NOMO-1 (cell line): ENCODE measurements around the gene ADAMTS15.
"Not testable (repeated sequence)": the region's sequence is repeated elsewhere in the genome, so short reads cannot be mapped to it uniquely, and the experiment has no call there.

Experiments used
- DNase-seq, 2 experiments: peaks; one replicate each; lab custom pipeline; 2025; ENCODE audit not compliant: unreplicated experiment in 2 of 2; lab: John Stamatoyannopoulos, UW

The ADAMTS15 gene

GRCh38 chr11:130434521-130435223 lies 13.8 kb upstream of the ADAMTS15 start:
- peak; percentile 79 to 82 for DNase-seq

DNA sequence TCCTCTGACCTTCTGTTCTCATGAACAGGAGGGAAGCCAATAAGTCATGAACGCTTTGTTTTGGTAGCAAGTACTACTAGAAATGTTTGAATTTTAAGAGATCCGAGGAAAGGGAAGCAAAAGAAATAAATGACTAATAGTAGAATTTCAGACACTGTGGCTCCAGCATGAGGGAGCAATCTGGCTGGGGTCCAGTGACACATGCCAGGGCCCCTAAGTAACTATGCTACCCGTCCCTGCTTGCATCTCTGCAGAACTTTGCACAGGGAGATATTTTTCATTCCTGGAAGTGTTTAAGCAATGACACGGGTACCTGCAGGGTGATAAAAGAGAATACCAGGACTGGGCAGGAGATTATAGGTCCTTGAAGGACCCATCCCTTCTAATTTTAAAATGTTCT lies 12.8 kb upstream of the ADAMTS15 start:
- DNase-seq = no peak

- no peak for DNase-seq
These were observed 12.3 kb upstream of the ADAMTS15 start for GRCh38 chr11:130436171-130436570.

- no peak for DNase-seq
These were observed 10.6 kb upstream of the ADAMTS15 start for GRCh38 chr11:130437848-130438247.

DNA sequence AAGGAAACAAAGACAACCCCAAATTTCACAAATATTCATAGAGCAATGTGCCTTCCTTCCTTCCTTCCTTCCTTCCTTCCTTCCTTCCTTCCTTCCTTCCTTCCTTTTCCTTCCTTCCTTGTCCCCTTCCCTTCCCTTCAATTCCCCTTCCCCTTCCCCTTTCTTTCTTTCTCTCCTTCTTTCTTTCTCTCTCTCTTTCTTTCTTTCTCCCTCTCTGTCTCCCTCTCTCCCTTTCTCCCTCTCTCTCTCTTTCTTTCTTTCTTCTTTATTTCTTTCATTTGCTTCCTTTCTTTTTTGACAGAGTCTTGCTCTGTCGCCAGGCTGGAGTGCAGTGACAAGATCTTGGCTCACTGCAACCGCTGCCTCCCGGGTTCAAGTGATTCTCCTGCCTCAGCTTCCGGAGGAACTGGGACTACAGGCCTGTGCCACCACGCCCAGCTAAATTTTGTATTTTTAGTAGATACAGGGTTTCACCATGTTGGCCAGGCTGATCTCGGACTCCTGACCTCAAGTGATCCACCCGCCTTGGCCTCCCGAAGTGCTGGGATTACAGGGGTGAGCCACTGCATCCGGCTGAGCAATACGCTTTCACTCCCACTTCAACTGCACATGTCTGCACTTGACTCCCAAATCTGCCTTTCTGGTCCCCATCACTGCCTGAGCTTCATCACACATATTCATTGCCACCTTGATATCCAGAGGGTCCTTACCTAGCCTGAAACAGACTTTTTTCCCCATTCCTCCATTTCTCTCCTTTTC lies 9.9 kb upstream of the ADAMTS15 start:
- DNase-seq = not testable (repeated sequence)

- no peak for DNase-seq
These were observed 9.3 kb upstream of the ADAMTS15 start for GRCh38 chr11:130439160-130439519.

DNA sequence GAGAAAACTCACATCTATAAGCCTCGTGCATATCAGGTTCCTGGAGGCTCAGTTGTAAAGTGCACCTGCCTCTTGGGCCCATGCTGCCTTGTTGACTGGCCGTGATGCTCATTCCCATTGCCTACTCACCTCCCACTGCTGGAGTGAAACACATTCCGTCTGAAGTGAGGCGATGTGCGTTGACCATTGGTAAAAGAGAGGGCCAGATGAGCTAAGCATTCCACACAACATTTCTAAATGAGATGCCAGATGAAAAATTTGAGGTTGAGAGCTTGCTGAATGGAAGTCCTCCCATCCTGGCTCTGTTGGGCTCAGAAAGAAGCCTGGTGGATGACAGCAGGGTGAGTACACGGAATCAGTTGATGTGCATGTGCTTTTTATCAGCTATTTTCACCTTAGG lies 8.6 kb upstream of the ADAMTS15 start:
- DNase-seq = no peak

GRCh38 chr11:130441719-130442118 lies 6.7 kb upstream of the ADAMTS15 start:
- no peak for DNase-seq

DNA sequence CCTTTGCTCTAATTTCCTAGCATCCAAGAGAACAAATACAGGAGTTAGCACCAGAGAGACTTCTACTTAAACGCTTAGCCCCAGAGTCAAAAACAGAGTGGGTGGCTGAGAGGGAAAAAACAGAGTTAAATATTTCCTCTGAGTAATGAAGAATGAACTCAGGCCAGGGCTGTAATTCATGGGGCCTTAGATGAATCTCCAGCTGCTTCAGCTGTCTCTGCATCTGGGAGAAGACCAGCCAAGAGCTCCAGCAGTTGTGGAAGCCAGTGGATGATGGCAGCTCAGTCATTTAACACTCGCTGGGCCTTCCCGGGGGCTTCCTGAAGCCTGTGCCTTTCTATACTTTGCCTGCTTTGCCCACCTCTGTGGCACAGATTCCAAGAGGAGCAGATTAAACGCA lies 5.7 kb upstream of the ADAMTS15 start:
- DNase-seq = no peak

- DNase-seq = no peak
These were observed 2.7 kb upstream of the ADAMTS15 start for GRCh38 chr11:130445788-130446187.

- no peak for DNase-seq
These were observed 418 bp upstream of the ADAMTS15 start for GRCh38 chr11:130448039-130448415.

- no peak for DNase-seq
These were observed 1.0 kb downstream of the ADAMTS15 start for GRCh38 chr11:130449310-130449990.

DNA sequence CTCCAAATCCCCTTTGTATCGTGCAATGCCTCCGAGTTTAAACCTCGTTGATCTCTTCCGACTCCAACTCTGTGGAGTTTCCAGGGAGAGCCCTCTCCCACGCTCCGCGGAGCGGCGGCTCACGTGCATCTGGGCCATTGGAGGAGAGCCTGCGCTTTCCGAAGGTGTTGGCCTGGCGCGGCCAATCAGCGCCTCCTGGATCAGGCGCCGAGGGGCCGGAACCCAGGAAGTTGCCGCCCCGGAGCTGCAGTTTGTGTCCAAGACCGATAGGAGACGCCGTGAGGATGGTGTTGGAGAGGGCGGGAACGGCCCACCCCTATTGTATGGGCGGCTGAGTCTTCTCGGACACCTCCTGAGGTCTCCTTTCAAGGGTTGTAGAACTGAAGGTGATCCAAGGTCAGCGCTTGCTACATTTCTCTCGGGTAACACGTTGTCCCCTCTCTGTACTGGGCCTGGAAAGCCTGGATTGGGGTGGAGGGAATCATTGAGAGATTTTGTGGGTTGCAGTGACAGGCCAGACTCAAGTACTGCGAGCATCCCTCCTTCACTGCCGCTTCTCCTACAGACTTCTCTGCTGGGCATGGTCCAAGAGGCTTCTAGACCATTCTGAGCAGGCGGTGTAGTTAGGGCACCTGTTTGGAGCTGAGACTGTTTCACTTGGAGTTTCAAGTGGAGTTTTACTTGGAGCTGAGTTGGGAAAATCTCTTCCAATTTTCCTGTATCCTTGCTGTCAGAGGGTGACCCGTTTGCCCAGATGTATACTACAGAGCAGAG lies 1.7 kb downstream of the ADAMTS15 start:
- DNase-seq = no peak

DNA sequence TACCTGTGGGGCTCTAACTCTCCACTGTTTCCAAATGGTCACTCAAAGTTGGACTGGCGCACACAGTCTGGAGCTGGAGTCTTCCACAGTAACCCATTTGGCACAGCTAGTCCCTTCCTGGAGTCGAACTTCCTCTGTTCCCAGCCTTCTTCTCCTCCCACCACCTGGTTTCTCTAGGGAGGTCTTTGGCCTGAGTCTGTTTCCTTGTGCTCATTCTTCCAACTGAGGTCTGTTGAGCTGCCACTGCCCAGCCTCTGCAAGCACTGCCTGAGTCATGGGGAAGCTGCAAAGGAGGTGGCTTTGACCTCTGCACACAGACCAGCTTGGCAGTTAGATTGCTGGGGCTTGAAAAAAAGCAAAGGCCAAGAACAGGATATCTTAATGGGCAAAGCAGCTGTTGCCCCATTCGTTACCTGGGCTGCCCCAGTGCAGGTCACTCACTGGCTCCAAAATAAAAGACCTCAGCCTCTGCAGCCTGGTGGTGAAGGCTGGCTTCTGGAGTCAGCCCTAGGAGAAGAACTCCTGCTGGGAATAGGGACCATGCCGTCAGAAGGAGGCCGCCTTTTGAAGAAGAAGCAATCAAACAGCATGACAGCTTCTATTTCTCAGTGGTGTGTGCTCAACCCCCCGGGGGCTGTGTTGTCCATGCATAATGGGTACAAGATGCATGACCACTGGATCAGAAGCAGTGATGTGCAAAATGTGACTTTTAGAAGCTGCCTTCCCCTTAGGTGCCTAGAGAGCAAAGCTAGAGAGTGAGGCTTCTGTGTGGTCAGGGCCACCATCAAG lies 3.0 kb downstream of the ADAMTS15 start:
- DNase-seq = no peak

- DNase-seq = no peak
These were observed 3.7 kb downstream of the ADAMTS15 start for GRCh38 chr11:130452176-130452575.

DNA sequence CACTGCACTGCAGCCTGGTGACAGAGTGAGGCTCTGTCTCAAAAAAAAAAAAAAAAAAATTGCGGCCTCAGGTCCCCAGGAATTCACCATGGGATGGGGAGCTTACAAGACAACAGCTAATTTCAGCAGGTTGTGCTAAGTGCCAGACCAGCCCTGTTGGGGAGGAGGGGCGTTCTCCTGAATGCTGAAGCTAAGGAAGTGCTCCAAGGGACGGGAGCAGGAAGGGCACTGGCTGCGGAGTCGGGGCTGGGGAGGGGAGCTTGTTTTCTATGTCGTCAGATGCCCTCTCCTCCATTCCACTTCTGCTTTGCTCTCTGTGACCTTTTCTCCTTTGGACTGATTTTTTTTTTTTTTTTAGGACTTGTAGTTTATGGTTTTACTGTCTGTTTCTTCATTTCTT lies 4.5 kb downstream of the ADAMTS15 start:
- no peak for DNase-seq

GRCh38 chr11:130454491-130455252 lies 6.2 kb downstream of the ADAMTS15 start:
- no peak for DNase-seq

DNA sequence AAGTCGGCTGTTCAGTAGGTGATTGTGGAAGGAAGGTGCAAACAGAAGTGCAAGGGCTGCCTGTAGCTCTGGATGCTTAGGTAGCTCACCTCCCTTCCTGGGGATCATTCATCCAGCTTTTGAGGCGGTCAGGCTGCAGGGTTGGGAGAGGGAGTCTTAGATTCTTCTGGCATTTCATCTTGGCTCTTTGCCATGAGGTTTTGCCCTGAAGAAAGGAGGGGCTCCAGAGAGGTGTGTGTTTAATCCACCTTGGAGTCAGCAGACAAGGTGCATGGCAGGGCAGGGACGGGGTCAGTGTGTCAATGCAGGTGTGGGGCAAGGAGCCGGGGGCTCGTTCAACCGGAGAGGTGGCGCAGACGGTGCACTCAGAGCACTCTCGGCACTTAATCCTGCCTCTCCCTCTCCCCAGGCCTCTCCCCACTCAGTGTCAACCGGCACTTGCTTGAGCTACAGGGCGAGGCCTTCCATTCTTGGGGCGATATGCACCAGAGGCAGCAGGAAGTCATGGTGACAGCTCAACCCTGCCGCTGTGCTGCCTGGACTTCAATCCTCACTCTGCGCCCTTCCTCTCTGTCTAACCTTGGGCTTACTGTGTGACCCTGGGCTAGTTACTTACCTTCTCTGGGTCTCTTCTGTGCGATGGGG lies 7.2 kb downstream of the ADAMTS15 start:
- DNase-seq = no peak

GRCh38 chr11:130456286-130456685 lies 7.8 kb downstream of the ADAMTS15 start:
- DNase-seq = no peak
